ENCODE results near the gene OSBPL2.

OSBPL2 gene

DNA sequence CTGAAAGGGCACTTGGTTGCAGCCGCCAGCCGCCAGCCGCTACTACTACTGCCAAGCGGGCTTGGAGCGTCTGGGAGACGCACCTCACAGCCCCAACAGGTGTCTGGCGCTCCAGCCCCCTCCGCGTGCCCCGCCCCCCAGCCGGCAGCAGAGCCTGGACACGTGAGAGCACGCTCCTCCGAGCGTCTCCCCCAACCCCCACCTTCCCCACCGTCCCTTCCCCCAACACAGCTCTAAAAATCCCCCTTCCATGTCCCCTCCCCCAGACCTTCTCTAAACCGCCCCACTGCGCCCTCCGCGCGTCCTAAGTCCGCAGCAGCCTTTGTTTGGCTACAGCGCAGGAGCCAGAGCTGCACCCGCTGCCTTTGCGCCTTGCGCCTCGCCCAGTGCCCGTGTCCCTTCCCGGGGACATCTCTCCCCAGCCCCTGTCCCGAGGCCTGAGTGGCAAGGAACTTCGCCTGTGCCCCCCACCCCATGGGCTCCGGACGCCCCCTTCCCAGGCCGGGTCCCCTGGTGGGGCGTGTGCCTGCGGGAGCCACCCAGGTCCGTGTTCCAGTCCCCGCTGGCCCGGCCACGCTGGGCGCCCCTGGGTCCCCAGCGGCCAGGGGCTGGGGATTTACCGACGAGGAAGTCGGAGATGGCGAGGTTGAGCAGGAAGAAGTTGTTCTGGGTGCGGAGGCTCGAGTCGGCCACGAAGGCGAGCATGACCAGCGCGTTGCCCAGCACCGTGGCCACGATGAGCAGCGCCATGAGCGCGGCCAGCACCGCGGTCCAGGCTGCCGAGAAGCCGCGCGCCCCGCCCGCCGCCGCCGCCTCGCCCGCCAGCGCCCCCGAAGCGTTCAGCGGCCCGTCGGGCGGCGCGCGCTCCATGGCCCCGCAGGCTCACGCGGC lies 19.0 kb upstream of the OSBPL2 start:
- Mint-ChIP-seq H3K27ac (no peak overlapping the region), H3K4me1 (no peaks in the 10 kb centered on the region), H3K9me3 (no peaks in the 10 kb centered on the region), H3K27me3 (ENCODE audit: low read depth) (peaks cover 84% of the 10 kb centered on the region), H3K36me3 (ENCODE audit: low read depth) (no peaks in the 10 kb centered on the region), H3K4me3 (peak overlapping the region; percentile 38 to 77 (median 53))
- TF ChIP-seq CTCF (IDR thresholded peaks at IDR 0.05; ENCODE audit: unreplicated experiment in 3 of 3), result no peak

GRCh38 chr20:62219992-62220665 lies 18.2 kb upstream of the OSBPL2 start, which contains the start of gene HRH3:
Gene HRH3 (minus strand): TSS chr20:62220278. CDS start chr20:62219970, 308 bp downstream.
- Mint-ChIP-seq H3K4me1 (no peaks in the 10 kb centered on the region), H3K27ac (no peak within 1 kb of the TSS), H3K27me3 (ENCODE audit: low read depth) (peaks cover 84% of the 10 kb centered on the region), H3K4me3 (peak within 1 kb of the TSS; percentile 65 to 77 (median 68)), H3K9me3 (no peaks in the 10 kb centered on the region), H3K36me3 (ENCODE audit: low read depth) (no peaks in the 10 kb centered on the region)
- TF ChIP-seq CTCF (IDR thresholded peaks at IDR 0.05; ENCODE audit: unreplicated experiment in 3 of 3), result no peak

- Mint-ChIP-seq H3K36me3 (ENCODE audit: low read depth) (no peaks in the 10 kb centered on the region), H3K27ac (no peak overlapping the region), H3K4me3 (peak overlapping the region; percentile 49 to 68 (median 65)), H3K4me1 (no peaks in the 10 kb centered on the region), H3K27me3 (ENCODE audit: low read depth) (peaks cover 83% of the 10 kb centered on the region), H3K9me3 (no peaks in the 10 kb centered on the region)
- no peak for TF ChIP-seq CTCF (IDR thresholded peaks at IDR 0.05; ENCODE audit: unreplicated experiment in 3 of 3)
Observed at GRCh38 chr20:62220666-62221568, 17.4 kb upstream of the OSBPL2 start.

- no peak overlapping the region for H3K4me3 Mint-ChIP-seq
- no peak for TF ChIP-seq CTCF (IDR thresholded peaks at IDR 0.05; ENCODE audit: unreplicated experiment in 3 of 3)
- H3K27me3 Mint-ChIP-seq (ENCODE audit: low read depth), result peaks cover 82% of the 10 kb centered on the region
- H3K36me3 Mint-ChIP-seq (ENCODE audit: low read depth), result no peaks in the 10 kb centered on the region
- no peaks in the 10 kb centered on the region for H3K9me3 Mint-ChIP-seq
- no peak overlapping the region for H3K27ac Mint-ChIP-seq
- H3K4me1 Mint-ChIP-seq, result no peaks in the 10 kb centered on the region
Observed at GRCh38 chr20:62222266-62222850, 16.0 kb upstream of the OSBPL2 start.

- no peaks in the 10 kb centered on the region for H3K4me1 Mint-ChIP-seq
- no peak overlapping the region for H3K27ac Mint-ChIP-seq
- H3K36me3 Mint-ChIP-seq (ENCODE audit: low read depth), result no peaks in the 10 kb centered on the region
- no peaks in the 10 kb centered on the region for H3K9me3 Mint-ChIP-seq
- no peak for TF ChIP-seq CTCF (IDR thresholded peaks at IDR 0.05; ENCODE audit: unreplicated experiment in 3 of 3)
- H3K4me3 Mint-ChIP-seq, result no peak overlapping the region
- H3K27me3 Mint-ChIP-seq (ENCODE audit: low read depth), result peaks cover 76% of the 10 kb centered on the region
Observed at GRCh38 chr20:62222972-62223371, 15.3 kb upstream of the OSBPL2 start.

Measured in nephron (organoid).